B cell (primary cell): Measurements from ENCODE around the gene P2RY14. TPM values are rescaled to one million over a fixed set of nuclear protein-coding genes. Genes with fewer than 3 reads are reported as not detected.

Experiments used
- ATAC-seq: fragments of 200-7000 bp; cut with Tn5 transposase; one replicate; pipeline ENCODE4 v1.10.0; 2021; ENCODE audit warnings: low read depth, mild to moderate bottlenecking, moderate number of reproducible peaks, moderate library complexity
- CTCF ChIA-PET: fragments of 350-600 bp; sonication (Branson Sonifier 250); formaldehyde crosslinking; loops from one replicate; lab custom pipeline; 2021; ENCODE audit warnings: antibody characterized with exemption, inconsistent platforms; lab: Charles Lee
- POLR2A ChIA-PET: fragments of 350-600 bp; sonication (Branson Sonifier 250); formaldehyde crosslinking; loops from one replicate; lab custom pipeline; 2021; ENCODE audit warnings: antibody characterized with exemption; lab: Charles Lee
- DNase-seq: peaks from one replicate; pipeline ENCODE4 v3.0.0; 2013
- H2AFZ ChIP-seq: 2 replicates; pipeline ENCODE4 v1.6.1; 2012; ENCODE audit warnings: mild to moderate bottlenecking, low read depth, low read length; ENCODE audit not compliant: insufficient read depth, poor library complexity, severe bottlenecking
- H3K27ac ChIP-seq, 2 donors: 1 replicate in 1 of 2; 2 replicates in 1 of 2; pipeline ENCODE4 v1.5.1; 2012 to 2013; ENCODE audit warnings: low read length in 2 of 2, mild to moderate bottlenecking in 2 of 2, moderate library complexity in 1 of 2
- H3K27me3 ChIP-seq, 4 experiments: fragments of 200-600 bp in 1 of 4; sonication (generic) in 1 of 4; replicated peaks in 1 of 4; 1 replicate in 2 of 4; 2 replicates in 2 of 4; pipeline versions ENCODE4 v1.6.1 to v1.7.0; 2013 to 2016; ENCODE audit warnings: low read length in 3 of 4, mild to moderate bottlenecking in 2 of 4, mixed read lengths in 1 of 4, moderate library complexity in 1 of 4; ENCODE audit not compliant: insufficient read depth in 4 of 4, control insufficient read depth in 3 of 4; ENCODE audit errors: control extremely low read depth in 1 of 4
- H3K36me3 ChIP-seq, 2 experiments: replicated peaks in 1 of 2; 1 replicate in 1 of 2; 2 replicates in 1 of 2; pipeline versions ENCODE4 v1.6.1 to v1.7.1; 2013; ENCODE audit warnings: low read length in 1 of 2; ENCODE audit not compliant: insufficient read depth in 2 of 2, control insufficient read depth in 1 of 2; ENCODE audit errors: control extremely low read depth in 1 of 2, extremely low read depth in 1 of 2
- H3K4me1 ChIP-seq, 2 donors: fragments of 200-600 bp in 1 of 2; sonication (generic) in 1 of 2; 1 replicate in 1 of 2; 2 replicates in 1 of 2; pipeline versions ENCODE4 v1.5.1 to v1.6.1; 2013 to 2017; ENCODE audit warnings: low read length in 2 of 2; ENCODE audit not compliant: control insufficient read depth in 2 of 2, insufficient read depth in 2 of 2
- H3K4me2 ChIP-seq: replicated peaks from 2 replicates; pipeline ENCODE3; 2012; ENCODE audit warnings: mild to moderate bottlenecking, low read depth, low read length; ENCODE audit not compliant: poor library complexity, severe bottlenecking
- H3K4me3 ChIP-seq, 5 experiments: fragments of 200-600 bp in 1 of 5; sonication (generic) in 1 of 5; 1 replicate in 3 of 5; 2 replicates in 2 of 5; pipeline versions ENCODE4 v1.5.1 to v1.7.0; 2011 to 2016; ENCODE audit warnings: low read length in 4 of 5, mild to moderate bottlenecking in 4 of 5, low read depth in 2 of 5, control low read depth in 1 of 5, moderate library complexity in 1 of 5; ENCODE audit not compliant: insufficient read depth in 1 of 5; ENCODE audit errors: control extremely low read depth in 1 of 5, extremely low read depth in 1 of 5
- H3K79me2 ChIP-seq: fragments of 200-600 bp; sonication (generic); one replicate; pipeline ENCODE4 v1.6.0; 2016; ENCODE audit warnings: low read length; ENCODE audit not compliant: control insufficient read depth, insufficient read depth
- H3K9ac ChIP-seq: fragments of 200-600 bp; sonication (generic); 2 replicates; pipeline ENCODE4 v1.6.1; 2017; ENCODE audit warnings: mild to moderate bottlenecking, low read length, moderate library complexity
- H3K9me3 ChIP-seq, 3 donors: one replicate each; pipeline versions ENCODE4 v1.6.1 to v1.7.1; 2013; ENCODE audit warnings: low read length in 2 of 3; ENCODE audit not compliant: control insufficient read depth in 2 of 3, insufficient read depth in 1 of 3; ENCODE audit errors: control extremely low read depth in 1 of 3
- H4K20me1 ChIP-seq: 2 replicates; pipeline ENCODE4 v1.6.0; 2012; ENCODE audit warnings: mild to moderate bottlenecking, low read length; ENCODE audit not compliant: insufficient read depth, control insufficient read depth, poor library complexity, severe bottlenecking
- H3K27ac Mint-ChIP-seq: one replicate; pipeline ENCODE4 v1.8.0; 2021; ENCODE audit warnings: mixed read lengths
- H3K27me3 Mint-ChIP-seq: one replicate; pipeline ENCODE4 v1.8.0; 2021; ENCODE audit warnings: mixed read lengths
- H3K4me1 Mint-ChIP-seq: one replicate; pipeline ENCODE4 v1.8.0; 2021; ENCODE audit warnings: mixed read lengths
- H3K4me3 Mint-ChIP-seq: one replicate; pipeline ENCODE4 v1.8.0; 2021; ENCODE audit warnings: mixed read lengths
- H3K9me3 Mint-ChIP-seq: one replicate; pipeline ENCODE4 v1.8.0; 2022; ENCODE audit warnings: mixed read lengths; ENCODE audit not compliant: insufficient read depth
- EZH2 ChIP-seq: IDR thresholded peaks from 2 replicates; pipeline ENCODE4 v1.6.1; 2012; ENCODE audit warnings: borderline replicate concordance, low read depth, mild to moderate bottlenecking, moderate library complexity, low read length; ENCODE audit not compliant: insufficient read depth, poor library complexity, severe bottlenecking
- whole genome bisulfite sequencing: methylation state at CpG from one replicate; pipeline ENCODE4 v1.1.5; 2013; ENCODE audit warnings: missing lambda C conversion rate; ENCODE audit not compliant: insufficient coverage; 5-methylcytosine and 5-hydroxymethylcytosine counted together
- intact Hi-C: fragments of 100-400 bp; cut with micrococcal nuclease; formaldehyde crosslinking; loops from one replicate; pipeline ENCODE4 v1.10.0; 2022
- polyA plus RNA-seq: library from polyadenylated mRNA; depleted of rRNA; stranded (reverse); fragments of >200 nt; gene quantifications from 2 replicates; pipeline ENCODE4 v1.2.3, GENCODE V29; 2012
- total RNA-seq, 2 donors: library from RNA; stranded (reverse); fragments of 120-200 nt in 1 of 2; gene quantifications; 1 replicate in 1 of 2; 2 replicates in 1 of 2; pipeline versions ENCODE4 v1.2.3 to v1.2.4, GENCODE V29; 2013 to 2022
- TF ChIP-seq, protein P1 (sequence below): fragments of 200-600 bp; IDR thresholded peaks from one replicate; pipeline ENCODE4 v1.8.0; 2022; ENCODE audit warnings: antibody characterized with exemption, mild to moderate bottlenecking

The P2RY14 gene
- total and polyA plus RNA-seq, 2 donors (not counting 1 experiment from before 2014, with no cell fraction given), result 7.0 to 11.3 TPM

GRCh38 chr3:151213151-151213550 lies 65.2 kb downstream of the P2RY14 start:
- H3K9ac ChIP-seq, result no peak overlapping the region
- no peaks in the 10 kb centered on the region for H3K27me3 ChIP-seq
- no peak overlapping the region for H3K4me2 ChIP-seq
- H3K27ac ChIP-seq, result no peak overlapping the region
- Mint-ChIP-seq H3K4me1 (peaks cover 7% of the 10 kb centered on the region), H3K9me3 (no peaks in the 10 kb centered on the region), H3K4me3 (no peak overlapping the region), H3K27ac (no peak overlapping the region), H3K27me3 (no peaks in the 10 kb centered on the region)
- ATAC-seq (no peak), DNase-seq (no peak)
- H3K36me3 ChIP-seq, result no peaks in the 10 kb centered on the region
- no peaks in the 10 kb centered on the region for H3K9me3 ChIP-seq
- intact Hi-C loops, result no loop called here
- TF ChIP-seq, protein P1, sequence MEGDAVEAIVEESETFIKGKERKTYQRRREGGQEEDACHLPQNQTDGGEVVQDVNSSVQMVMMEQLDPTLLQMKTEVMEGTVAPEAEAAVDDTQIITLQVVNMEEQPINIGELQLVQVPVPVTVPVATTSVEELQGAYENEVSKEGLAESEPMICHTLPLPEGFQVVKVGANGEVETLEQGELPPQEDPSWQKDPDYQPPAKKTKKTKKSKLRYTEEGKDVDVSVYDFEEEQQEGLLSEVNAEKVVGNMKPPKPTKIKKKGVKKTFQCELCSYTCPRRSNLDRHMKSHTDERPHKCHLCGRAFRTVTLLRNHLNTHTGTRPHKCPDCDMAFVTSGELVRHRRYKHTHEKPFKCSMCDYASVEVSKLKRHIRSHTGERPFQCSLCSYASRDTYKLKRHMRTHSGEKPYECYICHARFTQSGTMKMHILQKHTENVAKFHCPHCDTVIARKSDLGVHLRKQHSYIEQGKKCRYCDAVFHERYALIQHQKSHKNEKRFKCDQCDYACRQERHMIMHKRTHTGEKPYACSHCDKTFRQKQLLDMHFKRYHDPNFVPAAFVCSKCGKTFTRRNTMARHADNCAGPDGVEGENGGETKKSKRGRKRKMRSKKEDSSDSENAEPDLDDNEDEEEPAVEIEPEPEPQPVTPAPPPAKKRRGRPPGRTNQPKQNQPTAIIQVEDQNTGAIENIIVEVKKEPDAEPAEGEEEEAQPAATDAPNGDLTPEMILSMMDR, result no peak
- TF ChIP-seq EZH2, result no peak
- no peaks in the 10 kb centered on the region for H3K79me2 ChIP-seq
- ChIA-PET CTCF (interaction anchor here (0.7 to 1.1 kb wide), 3 partner anchors 45 to 115 kb away, joined by 3 to 4 read pairs (median 3); partner anchors contain the start of gene P2RY14), POLR2A (no interaction called here)
- H3K4me1 ChIP-seq, result peaks cover 3 to 6% of the 10 kb centered on the region in 2 donors
- H3K4me3 ChIP-seq, result no peak overlapping the region
- WGBS, result 70% methylated on average over 2 of the region's 4 CpGs
- H2AFZ ChIP-seq, result no peak overlapping the region
- no peaks in the 10 kb centered on the region for H4K20me1 ChIP-seq

DNA sequence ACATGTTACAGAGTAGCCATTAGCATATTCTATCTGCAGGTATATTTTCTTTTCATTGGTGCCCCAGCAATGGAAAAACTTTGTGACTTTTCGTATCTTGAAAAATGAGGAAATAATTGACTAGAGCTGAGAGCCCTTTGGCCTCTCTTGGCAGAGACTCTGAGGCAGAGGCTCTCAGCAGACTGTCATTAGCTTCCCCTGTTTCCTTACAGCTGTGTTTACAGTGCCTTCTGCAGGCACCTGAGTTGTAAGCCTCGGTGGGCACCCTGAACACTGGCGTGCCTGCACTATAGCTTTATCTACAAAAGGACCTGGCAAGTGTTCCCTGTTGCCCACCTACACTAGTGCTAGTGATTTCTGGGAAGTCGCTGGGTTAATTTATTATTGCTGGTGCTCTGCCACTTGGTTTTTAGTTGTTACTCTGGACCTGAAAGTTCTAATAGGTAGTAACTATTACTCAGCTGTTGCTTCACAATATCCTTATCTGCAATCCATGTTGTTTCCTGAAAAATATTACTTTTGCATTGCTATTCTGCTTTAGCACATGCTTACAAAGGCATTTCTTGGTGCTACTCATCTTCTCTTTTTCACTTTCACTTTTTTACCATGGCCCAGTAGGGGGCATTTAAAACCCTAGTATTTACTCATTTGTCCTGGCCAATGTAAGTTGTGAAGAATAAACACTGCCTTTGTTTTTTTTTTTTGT lies 67.5 kb downstream of the P2RY14 start:
- Histone ChIP-seq H3K27ac (no peak overlapping the region), H2AFZ (no peak overlapping the region), H3K36me3 (no peaks in the 10 kb centered on the region), H3K79me2 (no peaks in the 10 kb centered on the region), H3K9ac (peak overlapping the region; percentile 12), H3K4me2 (peak overlapping the region; percentile 18), H3K4me1 (peaks cover 3 to 6% of the 10 kb centered on the region in 2 donors), H3K9me3 (no peaks in the 10 kb centered on the region), H4K20me1 (no peaks in the 10 kb centered on the region), H3K4me3 (no peak overlapping the region), H3K27me3 (no peaks in the 10 kb centered on the region)
- ChIA-PET CTCF (interaction anchor here (0.5 to 1.9 kb wide), 8 partner anchors 10 to 625 kb away, joined by 3 to 7 read pairs (median 4); partner anchors contain the start of gene P2RY14), POLR2A (no interaction called here)
- Mint-ChIP-seq H3K27me3 (peaks cover 4% of the 10 kb centered on the region), H3K4me1 (peaks cover 7% of the 10 kb centered on the region), H3K27ac (no peak overlapping the region), H3K9me3 (no peaks in the 10 kb centered on the region), H3K4me3 (peak overlapping the region; percentile 71)
- DNase-seq, result peak; percentile 28
- TF ChIP-seq, protein P1, result peak; percentile 31
- TF ChIP-seq EZH2, result no peak
- WGBS, result 8% methylated on average over 2 of the region's 4 CpGs
- peak; percentile 41 for ATAC-seq
- intact Hi-C loops, result no loop called here
